HFFc6 (cell line): ENCODE data around the gene PHF3. TPM values are rescaled to one million over a fixed set of nuclear protein-coding genes. Genes with fewer than 3 reads are reported as not detected.

ENCODE experiments used
- DNase-seq: peaks from one replicate; pipeline ENCODE4 v3.0.0-alpha.2; 2018
- H3K27ac Mint-ChIP-seq: 2 replicates; pipeline ENCODE4 v1.8.0; 2020; ENCODE audit warnings: mild to moderate bottlenecking, mixed read lengths
- H3K27me3 Mint-ChIP-seq: 2 replicates; pipeline ENCODE4 v1.8.0; 2021; ENCODE audit warnings: mild to moderate bottlenecking, moderate library complexity, mixed read lengths; ENCODE audit not compliant: insufficient read depth
- H3K36me3 Mint-ChIP-seq: 2 replicates; pipeline ENCODE4 v1.8.0; 2021; ENCODE audit warnings: low read depth, mixed read lengths
- H3K4me1 Mint-ChIP-seq: 2 replicates; pipeline ENCODE4 v1.8.0; 2020; ENCODE audit warnings: low read depth, mixed read lengths
- H3K4me3 Mint-ChIP-seq: 2 replicates; pipeline ENCODE4 v1.8.0; 2020; ENCODE audit warnings: mild to moderate bottlenecking, moderate library complexity, mixed read lengths
- H3K9me3 Mint-ChIP-seq: 2 replicates; pipeline ENCODE4 v1.8.0; 2020; ENCODE audit warnings: mild to moderate bottlenecking, mixed read lengths
- total RNA-seq, 6 experiments: library from RNA; stranded (reverse); fragmentation: NEBNext Ultra II Directional; extraction: Animal tissue kit (Norgen Biotek cat#: 25700); gene quantifications; 2 replicates in 1 of 6; 3 replicates in 5 of 6; pipeline ENCODE4 v1.2.3, GENCODE V29; 2021
- TF ChIP-seq, protein P1 (sequence below): fragments of 200-600 bp; sonication (generic); IDR thresholded peaks from 2 replicates; pipeline ENCODE4 v1.5.0; 2021; ENCODE audit warnings: antibody characterized with exemption, mild to moderate bottlenecking

The PHF3 gene
- total RNA-seq, 6 experiments from 2014 or later = 22.4 to 27.8 (median 26.2) TPM

DNA sequence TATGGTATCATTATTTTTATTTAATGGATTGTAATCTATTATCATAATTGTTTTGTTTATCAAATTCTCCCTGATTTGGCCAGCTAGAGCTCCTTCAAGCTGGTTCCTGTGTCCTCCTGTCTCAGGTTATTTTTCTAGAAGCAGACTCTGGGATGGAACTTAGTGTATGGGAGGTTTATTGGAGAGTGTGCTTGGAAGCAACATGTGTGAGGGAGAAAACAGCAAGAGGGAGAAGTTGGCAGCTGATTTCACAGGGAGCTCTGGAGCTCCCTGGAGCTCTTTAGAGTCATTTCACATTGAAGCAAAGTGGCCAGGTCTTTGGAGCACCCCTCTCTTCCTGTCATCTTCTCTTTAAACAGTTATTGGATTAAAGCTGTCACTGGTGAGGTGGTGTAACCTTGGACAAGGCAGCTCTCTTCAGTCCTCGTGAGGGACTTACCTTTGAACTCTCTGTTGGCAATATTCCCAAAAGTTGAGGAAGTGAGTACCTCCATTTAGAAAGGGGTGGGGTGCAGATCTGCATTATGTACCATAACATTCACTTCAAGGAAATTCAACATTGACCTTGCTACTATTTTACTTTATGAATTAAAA lies 103.6 kb downstream of the PHF3 start:
- Mint-ChIP-seq H3K27ac (no peak overlapping the region), H3K4me1 (peaks cover 23% of the 10 kb centered on the region), H3K27me3 (peaks cover 16% of the 10 kb centered on the region), H3K36me3 (peaks cover 6% of the 10 kb centered on the region), H3K4me3 (no peak overlapping the region), H3K9me3 (no peaks in the 10 kb centered on the region)
- no peak for DNase-seq
- TF ChIP-seq, protein P1, sequence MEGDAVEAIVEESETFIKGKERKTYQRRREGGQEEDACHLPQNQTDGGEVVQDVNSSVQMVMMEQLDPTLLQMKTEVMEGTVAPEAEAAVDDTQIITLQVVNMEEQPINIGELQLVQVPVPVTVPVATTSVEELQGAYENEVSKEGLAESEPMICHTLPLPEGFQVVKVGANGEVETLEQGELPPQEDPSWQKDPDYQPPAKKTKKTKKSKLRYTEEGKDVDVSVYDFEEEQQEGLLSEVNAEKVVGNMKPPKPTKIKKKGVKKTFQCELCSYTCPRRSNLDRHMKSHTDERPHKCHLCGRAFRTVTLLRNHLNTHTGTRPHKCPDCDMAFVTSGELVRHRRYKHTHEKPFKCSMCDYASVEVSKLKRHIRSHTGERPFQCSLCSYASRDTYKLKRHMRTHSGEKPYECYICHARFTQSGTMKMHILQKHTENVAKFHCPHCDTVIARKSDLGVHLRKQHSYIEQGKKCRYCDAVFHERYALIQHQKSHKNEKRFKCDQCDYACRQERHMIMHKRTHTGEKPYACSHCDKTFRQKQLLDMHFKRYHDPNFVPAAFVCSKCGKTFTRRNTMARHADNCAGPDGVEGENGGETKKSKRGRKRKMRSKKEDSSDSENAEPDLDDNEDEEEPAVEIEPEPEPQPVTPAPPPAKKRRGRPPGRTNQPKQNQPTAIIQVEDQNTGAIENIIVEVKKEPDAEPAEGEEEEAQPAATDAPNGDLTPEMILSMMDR = no peak

DNA sequence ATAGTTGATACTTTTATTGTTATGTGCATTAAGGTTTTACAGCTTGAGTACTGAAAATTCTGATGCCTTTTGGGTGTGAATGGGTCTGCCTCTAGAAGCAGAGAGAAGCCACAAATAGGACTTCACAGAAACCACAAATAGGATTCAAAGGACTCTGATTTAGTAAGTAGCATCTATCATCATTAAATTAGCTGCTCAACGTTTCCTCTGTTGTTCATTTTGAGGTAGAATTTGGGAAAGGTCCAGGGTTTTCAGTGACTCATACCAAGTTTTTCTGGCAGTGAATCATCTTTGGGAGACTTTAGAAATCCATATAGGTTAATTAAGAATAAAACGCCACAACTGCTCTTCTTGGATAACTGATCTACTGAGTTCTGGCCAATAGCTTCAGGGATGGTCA lies 105.1 kb downstream of the PHF3 start:
- H3K9me3 Mint-ChIP-seq = no peaks in the 10 kb centered on the region
- H3K36me3 Mint-ChIP-seq = peaks cover 1% of the 10 kb centered on the region
- peaks cover 23% of the 10 kb centered on the region for H3K4me1 Mint-ChIP-seq
- H3K4me3 Mint-ChIP-seq = no peak overlapping the region
- TF ChIP-seq, protein P1 = no peak
- peak; percentile 80 for DNase-seq
- peaks cover 26% of the 10 kb centered on the region for H3K27me3 Mint-ChIP-seq
- no peak overlapping the region for H3K27ac Mint-ChIP-seq

DNA sequence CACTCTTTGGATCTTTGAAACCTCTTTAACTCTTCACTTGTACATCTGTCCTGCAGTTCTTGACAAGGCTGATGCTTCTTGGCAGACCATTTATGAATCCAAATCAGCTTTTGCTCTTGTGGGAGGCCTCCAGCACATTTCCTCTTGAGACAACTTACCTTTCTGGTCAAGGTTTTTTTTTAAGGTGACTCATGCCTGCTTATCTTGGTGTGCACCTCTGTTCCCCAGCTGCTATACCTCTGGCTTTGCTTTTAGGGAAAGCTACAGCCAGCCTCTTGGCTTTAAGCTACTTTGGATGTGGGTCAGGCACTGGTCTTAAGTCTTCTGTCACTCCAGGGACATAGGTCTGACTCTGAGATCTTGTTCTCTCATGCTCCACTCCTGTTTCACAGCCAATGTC lies 106.5 kb downstream of the PHF3 start:
- TF ChIP-seq, protein P1 = no peak
- no peak for DNase-seq
- H3K4me1 Mint-ChIP-seq = peaks cover 23% of the 10 kb centered on the region
- H3K27me3 Mint-ChIP-seq = peaks cover 31% of the 10 kb centered on the region
- H3K9me3 Mint-ChIP-seq = peaks cover 5% of the 10 kb centered on the region
- H3K27ac Mint-ChIP-seq = no peak overlapping the region
- H3K36me3 Mint-ChIP-seq = peaks cover 6% of the 10 kb centered on the region
- H3K4me3 Mint-ChIP-seq = no peak overlapping the region

DNA sequence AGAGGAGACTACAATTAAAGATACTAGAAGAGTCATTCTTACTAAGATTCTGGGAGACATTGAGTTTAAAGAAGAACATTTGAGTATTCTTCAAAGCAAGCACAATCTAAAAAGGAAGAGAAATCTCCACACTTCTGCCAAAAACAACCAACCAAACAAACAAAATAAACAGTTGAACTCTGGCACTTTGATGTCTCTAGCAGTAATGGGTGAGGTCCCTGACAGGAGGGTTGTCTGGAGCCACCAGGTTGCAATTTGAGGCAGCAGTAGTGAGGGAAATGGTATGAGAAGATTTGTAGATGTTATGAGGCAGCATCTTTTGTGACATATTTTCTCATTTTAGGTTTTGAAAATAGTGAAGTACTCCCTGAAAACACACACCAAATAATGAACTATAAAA lies 108.1 kb downstream of the PHF3 start:
- Mint-ChIP-seq H3K4me1 (peaks cover 23% of the 10 kb centered on the region), H3K27me3 (peaks cover 42% of the 10 kb centered on the region), H3K9me3 (peaks cover 15% of the 10 kb centered on the region), H3K27ac (no peak overlapping the region), H3K4me3 (no peak overlapping the region), H3K36me3 (peaks cover 11% of the 10 kb centered on the region)
- TF ChIP-seq, protein P1 = no peak
- DNase-seq = no peak

DNA sequence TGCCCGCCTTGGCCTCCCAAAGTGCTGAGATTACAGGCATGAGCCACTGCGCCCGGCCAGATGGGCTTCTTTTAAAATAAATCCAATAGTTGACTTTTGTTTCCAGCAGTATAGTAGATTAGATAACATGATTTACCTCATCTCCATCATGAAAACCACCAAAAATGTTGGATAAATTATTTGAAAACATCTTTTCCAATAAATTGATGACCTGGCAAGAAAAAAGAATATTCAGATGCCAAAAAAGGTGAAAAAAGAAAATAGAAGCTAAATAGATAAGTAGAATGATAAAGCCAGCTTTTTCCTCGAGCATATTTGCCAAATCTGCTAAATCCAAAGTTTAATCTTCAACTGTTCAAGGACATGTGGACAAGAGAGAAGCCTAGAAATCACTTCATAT lies 109.2 kb downstream of the PHF3 start:
- peaks cover 43% of the 10 kb centered on the region for H3K27me3 Mint-ChIP-seq
- H3K36me3 Mint-ChIP-seq = peaks cover 11% of the 10 kb centered on the region
- H3K4me1 Mint-ChIP-seq = peaks cover 23% of the 10 kb centered on the region
- H3K4me3 Mint-ChIP-seq = no peak overlapping the region
- no peak overlapping the region for H3K27ac Mint-ChIP-seq
- DNase-seq = no peak
- H3K9me3 Mint-ChIP-seq = peaks cover 15% of the 10 kb centered on the region
- TF ChIP-seq, protein P1 = no peak
